NOMO-1 (cell line): Measurements from ENCODE around the gene C2CD3.
"Not testable (repeated sequence)": the region's sequence is repeated elsewhere in the genome, so short reads cannot be mapped to it uniquely, and the experiment has no call there.

Source experiments
- DNase-seq, 2 experiments: peaks; one replicate each; lab custom pipeline; 2025; ENCODE audit not compliant: unreplicated experiment in 2 of 2; lab: John Stamatoyannopoulos, UW

The C2CD3 gene

GRCh38 chr11:74168838-74169237, 2.0 kb downstream of the C2CD3 start:
- no peak for DNase-seq

GRCh38 chr11:74162681-74163467, 7.9 kb downstream of the C2CD3 start:
- no peak for DNase-seq

DNA sequence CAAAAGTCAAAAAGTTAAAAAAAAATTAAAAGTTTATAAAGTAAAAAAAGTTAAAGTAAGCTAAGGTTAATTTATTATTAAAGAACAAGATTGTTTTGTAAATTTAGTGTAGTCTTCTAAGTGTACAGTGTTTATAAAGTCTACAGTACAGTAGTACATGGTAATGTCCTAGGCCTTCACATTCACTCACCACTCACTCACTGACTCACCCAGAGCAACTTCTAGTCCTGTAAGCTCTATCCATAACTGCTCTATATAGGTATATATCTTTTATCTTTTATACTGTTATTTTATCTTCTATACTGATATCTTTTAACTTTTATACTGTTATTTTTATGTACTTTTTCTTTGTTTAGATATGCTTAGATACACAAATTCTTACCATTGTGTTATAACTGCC, 11.2 kb downstream of the C2CD3 start:
- DNase-seq: no peak

GRCh38 chr11:74157169-74157568, 13.6 kb downstream of the C2CD3 start:
- no peak for DNase-seq

GRCh38 chr11:74154620-74155281, 16.1 kb downstream of the C2CD3 start:
- DNase-seq: no peak

- DNase-seq: no peak
Observed at GRCh38 chr11:74153224-74153623, 17.6 kb downstream of the C2CD3 start.

DNA sequence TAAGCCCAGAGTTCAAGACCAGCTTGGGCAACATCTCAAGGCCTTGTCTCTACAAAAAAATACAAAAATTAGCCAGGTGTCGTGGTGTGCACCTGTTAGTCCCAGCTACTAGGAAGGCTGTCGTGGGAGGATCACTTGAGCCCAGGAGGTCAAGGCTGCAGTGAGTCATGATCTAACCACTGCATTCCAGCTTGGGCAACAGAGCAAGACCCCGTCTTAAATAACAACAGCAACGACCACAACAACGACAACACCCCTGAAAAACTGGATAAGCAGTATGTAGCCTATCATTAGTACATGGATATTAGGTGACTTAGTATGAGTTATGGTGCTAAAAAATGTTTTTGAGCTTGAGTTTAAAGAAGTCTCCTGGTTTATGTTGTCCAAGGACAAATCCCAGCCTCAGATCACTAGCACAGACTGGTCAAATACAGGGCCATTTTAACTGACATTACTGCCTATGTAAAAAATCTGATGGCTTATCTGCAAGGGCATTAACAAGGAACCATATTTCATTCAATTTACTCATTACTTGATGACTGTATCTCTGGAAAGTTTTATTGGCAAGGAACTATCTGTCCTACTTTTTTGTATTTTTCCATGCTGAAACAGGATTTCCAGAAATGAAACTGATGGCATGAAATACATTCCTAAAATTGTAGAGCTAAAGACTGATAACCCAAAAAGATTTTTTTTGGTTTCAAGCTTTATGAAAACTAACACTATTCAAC, 23.4 kb downstream of the C2CD3 start:
- no peak for DNase-seq

DNA sequence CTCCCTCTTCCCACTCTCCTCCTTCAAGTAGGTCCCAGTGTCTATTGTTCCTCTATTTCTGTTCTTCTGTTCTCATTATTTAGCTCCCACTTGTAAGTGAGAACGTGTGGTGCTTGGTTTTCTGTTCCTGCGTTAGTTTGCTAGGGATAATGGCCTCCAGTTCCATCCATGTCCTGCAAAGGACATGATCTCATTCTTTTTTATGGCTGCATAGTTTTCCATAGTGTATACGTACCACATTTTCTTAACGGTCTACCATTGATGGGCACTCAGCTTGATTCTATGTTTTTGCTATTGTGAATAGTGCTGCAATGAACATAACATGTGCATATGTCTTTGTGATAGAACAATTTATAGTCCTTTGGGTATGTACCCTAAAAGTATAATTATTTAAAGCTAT, 26.2 kb downstream of the C2CD3 start:
- DNase-seq: no peak

- DNase-seq: no peak
Observed at GRCh38 chr11:74142624-74143023, 28.2 kb downstream of the C2CD3 start.

DNA sequence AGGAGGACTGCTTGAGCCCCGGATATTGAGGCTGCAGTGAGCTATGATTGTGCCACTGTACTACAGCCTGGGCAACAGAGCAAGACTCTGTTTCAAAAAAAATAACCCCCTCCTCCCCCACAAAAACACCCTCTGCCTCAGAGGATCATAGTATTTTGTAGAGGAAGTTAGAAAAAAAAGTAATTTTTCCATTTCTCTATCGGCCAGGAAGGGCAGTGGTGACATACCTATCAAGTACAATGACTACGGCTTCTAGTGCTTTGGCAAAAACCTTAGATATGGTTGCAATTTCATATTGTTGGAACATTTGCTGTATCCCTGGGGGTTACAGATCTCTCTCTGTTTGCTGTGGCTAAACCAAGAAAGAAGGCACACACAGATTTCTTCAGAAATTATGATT, 28.9 kb downstream of the C2CD3 start:
- DNase-seq: no peak

DNA sequence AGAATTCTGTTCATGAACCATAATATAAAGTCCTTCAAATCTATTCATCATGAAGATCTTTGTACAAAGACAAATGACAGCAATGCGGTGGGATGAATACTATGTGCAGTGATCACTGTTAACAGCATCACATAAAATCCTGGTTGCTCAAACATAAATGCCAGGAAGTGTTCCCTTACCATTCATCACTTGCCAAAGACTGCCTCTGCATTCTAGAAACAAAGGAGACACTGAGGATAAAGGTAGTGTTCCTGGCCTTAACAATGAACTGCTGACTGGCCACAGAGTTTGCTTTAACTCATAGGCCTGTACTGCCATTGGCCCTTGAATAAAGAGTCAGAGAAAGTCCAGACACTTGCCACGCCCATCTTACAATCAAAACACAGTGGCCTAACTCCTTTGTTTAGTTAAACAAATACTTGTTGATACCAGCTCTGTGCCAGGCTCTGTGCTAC, 29.5 kb downstream of the C2CD3 start:
- DNase-seq: no peak

DNA sequence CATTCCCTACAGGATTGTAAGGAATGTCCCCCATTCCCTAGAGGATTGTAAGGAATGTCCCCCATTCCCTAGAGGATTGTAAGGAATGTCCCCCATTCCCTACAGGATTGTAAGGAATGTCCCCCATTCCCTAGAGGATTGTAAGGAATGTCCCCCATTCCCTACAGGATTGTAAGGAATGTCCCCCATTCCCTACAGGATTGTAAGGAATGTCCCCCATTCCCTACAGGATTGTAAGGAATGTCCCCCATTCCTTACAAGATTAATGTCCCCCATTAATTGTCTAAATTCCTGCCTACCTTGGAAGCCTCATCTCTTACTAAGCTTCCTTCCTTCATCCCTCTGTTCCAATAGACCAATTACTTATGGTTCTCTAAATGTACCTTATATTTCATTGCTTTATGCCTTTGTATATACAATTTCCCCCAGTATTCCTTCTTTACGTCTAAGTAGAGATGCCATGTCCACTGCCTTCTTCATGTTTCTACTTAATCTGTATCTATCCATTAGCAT, 30.8 kb downstream of the C2CD3 start:
- DNase-seq: not testable (repeated sequence)

DNA sequence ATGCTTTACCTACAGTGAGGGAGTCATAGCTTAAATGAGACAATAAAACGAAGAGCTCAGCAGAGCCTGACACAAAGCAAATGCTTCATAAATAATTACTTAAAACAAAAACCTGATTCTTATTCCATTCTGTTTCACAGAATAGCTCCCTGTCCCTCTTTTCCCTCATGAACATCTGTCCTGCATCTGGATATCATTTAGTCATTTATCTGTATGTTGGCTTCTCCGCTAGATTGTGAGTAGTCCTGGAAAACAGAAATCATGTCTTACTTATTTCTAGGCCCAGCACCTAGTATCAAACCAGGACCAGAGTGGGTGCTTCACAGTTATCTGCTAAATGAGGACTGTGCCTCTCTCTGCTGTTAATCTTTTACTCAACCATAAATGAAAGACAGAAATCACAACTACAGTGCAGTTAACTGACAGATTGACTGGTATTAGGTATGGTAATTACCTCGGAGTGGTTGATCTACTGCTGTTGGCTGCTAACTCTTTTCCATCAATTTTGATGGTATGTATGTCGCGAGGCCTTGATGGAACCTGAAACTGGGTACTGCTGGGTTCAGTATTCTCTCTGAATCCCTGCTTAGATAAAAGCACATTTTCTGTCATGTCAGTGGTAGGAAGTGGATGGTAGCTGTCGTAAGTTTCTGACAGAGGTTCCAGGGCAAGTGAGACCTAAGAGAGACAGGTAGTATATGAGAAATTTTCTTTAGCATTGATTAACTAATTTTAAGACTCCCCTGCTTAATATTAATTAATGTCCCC, 31.5 kb downstream of the C2CD3 start:
- DNase-seq: no peak

GRCh38 chr11:74138572-74138971, 32.2 kb downstream of the C2CD3 start:
- no peak for DNase-seq

- no peak for DNase-seq
Observed at GRCh38 chr11:74138021-74138420, 32.8 kb downstream of the C2CD3 start.

DNA sequence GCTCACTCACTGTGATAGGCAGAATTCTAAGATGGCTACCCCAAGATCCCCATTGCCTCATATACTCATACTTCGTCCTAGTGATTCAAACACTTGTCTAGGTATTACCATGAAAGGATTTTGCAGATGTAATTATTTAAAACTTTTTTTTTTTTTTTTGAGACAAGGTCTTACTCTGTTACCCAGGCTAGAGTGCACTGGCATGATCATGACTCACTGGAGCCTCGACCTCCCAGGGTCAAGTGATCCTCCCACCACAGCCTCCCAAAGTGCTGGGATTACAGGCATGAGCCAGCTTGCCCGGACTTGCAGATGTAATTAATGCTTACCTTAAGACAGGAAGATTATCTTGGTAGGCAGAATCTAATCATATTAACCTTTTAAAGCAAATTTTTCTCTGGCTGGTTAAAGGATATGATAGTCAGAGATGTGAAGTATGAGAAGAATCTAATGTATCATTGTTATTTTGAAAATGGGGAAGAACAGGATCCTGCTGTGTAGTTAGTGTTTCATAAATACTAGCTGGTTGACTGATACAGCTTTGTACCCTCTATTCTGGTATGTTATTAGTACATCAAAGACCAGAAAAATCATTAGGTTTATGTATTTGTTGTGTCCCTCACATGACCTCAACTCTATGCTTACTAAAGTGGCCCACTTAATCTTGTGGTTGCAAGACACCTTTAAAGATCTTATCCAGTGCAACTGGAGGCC, 35.5 kb downstream of the C2CD3 start:
- no peak for DNase-seq

DNA sequence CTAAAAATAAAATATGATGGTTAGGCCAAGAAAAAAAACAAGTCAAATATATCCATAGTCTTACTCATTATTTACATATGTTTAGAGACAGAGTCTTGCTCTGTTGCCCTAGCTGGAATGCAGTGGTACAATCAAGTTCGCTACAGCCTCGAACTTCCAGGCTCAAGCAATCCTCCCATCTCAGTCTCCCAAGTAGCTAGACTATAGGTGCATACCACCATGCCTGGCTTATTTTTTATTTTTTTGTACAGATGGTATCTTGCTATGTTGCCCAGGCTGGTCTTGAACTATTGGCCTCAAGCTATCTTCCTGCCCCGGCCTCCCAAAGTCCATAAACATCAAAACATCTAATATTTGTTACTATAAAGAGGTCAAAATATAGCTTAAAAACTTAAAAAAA, 36.1 kb downstream of the C2CD3 start:
- no peak for DNase-seq

GRCh38 chr11:74133436-74133835, 37.4 kb downstream of the C2CD3 start:
- no peak for DNase-seq

GRCh38 chr11:74132833-74133232, 38.0 kb downstream of the C2CD3 start:
- no peak for DNase-seq

DNA sequence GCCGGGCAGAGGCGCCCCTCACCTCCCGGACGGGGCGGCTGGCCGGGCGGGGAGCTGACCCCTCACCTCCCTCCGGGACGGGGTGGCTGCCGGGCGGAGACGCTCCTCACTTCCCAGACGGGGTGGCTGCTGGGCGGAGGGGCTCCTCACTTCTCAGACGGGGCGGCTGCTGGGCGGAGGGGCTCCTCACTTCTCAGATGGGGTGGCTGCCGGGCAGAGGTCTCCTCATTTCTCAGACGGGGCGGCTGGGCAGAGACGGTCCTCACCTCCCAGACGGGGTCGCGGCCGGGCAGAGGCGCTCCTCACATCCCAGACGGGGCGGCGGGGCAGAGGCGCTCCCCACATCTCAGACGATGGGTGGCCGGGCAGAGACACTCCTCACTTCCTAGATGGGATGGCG, 41.7 kb downstream of the C2CD3 start:
- not testable (repeated sequence) for DNase-seq
